GM23338 (cell line): ENCODE data around the gene APOL5. TPM values are rescaled to one million over a fixed set of nuclear protein-coding genes. Genes with fewer than 3 reads are reported as not detected.

Source experiments
- ATAC-seq: fragments of 200-7000 bp; cut with Tn5 transposase; 3 replicates; pipeline ENCODE4 v1.9.1; 2020
- DNase-seq: peaks from one replicate; pipeline ENCODE4 v3.0.0-alpha.2; 2015; ENCODE audit warnings: low spot score
- H2AFZ ChIP-seq: fragments of 200-600 bp; sonication (generic); 2 replicates; pipeline ENCODE4 v1.8.0; 2016; ENCODE audit warnings: antibody characterized with exemption, mild to moderate bottlenecking, moderate library complexity
- H3F3A ChIP-seq: fragments of 200-600 bp; sonication (generic); replicated peaks from 2 replicates; pipeline ENCODE4 v1.8.0; 2017; ENCODE audit warnings: antibody characterized with exemption, mixed run types, low read depth
- H3K27ac ChIP-seq: fragments of 200-600 bp; sonication (generic); 2 replicates; pipeline ENCODE4 v1.6.1; 2016; ENCODE audit warnings: low read depth
- H3K27me3 ChIP-seq: fragments of 200-600 bp; sonication (generic); 2 replicates; pipeline ENCODE4 v1.8.0; 2016; ENCODE audit warnings: mild to moderate bottlenecking, mixed run types, moderate library complexity; ENCODE audit not compliant: insufficient read depth
- H3K36me3 ChIP-seq: fragments of 200-600 bp; sonication (generic); 2 replicates; pipeline ENCODE4 v1.8.0; 2016; ENCODE audit warnings: mild to moderate bottlenecking; ENCODE audit not compliant: insufficient read depth
- H3K4me1 ChIP-seq: fragments of 200-600 bp; sonication (generic); 2 replicates; pipeline ENCODE4 v1.8.0; 2016; ENCODE audit warnings: mild to moderate bottlenecking, moderate library complexity; ENCODE audit not compliant: insufficient read depth
- H3K4me2 ChIP-seq: fragments of 200-600 bp; sonication (generic); 2 replicates; pipeline ENCODE4 v1.7.1; 2017; ENCODE audit warnings: mixed run types
- H3K4me3 ChIP-seq: fragments of 200-600 bp; sonication (generic); 2 replicates; pipeline ENCODE4 v1.6.1; 2016; ENCODE audit warnings: mixed run types
- H3K79me2 ChIP-seq: fragments of 200-600 bp; sonication (generic); replicated peaks from 2 replicates; pipeline ENCODE4 v1.8.0; 2017; ENCODE audit warnings: mild to moderate bottlenecking; ENCODE audit not compliant: insufficient read depth
- H3K9me2 ChIP-seq: fragments of 200-600 bp; sonication (generic); 2 replicates; pipeline ENCODE4 v1.8.0; 2017; ENCODE audit not compliant: insufficient read depth
- H4K20me1 ChIP-seq: fragments of 200-600 bp; sonication (generic); replicated peaks from 2 replicates; pipeline ENCODE4 v1.8.0; 2017; ENCODE audit warnings: mild to moderate bottlenecking; ENCODE audit not compliant: insufficient read depth
- H3K27ac Mint-ChIP-seq: 2 replicates; pipeline ENCODE4 v1.8.0; 2020; ENCODE audit warnings: inconsistent platforms, mild to moderate bottlenecking, moderate library complexity, mixed read lengths
- H3K27me3 Mint-ChIP-seq: 3 replicates; pipeline ENCODE4 v1.8.0; 2022; ENCODE audit warnings: low read depth, mild to moderate bottlenecking, moderate library complexity, mixed read lengths, inconsistent platforms; ENCODE audit not compliant: insufficient read depth, poor library complexity
- H3K36me3 Mint-ChIP-seq: 3 replicates; pipeline ENCODE4 v1.8.0; 2021; ENCODE audit warnings: low read depth, mild to moderate bottlenecking, inconsistent platforms, moderate library complexity, mixed read lengths
- H3K4me1 Mint-ChIP-seq: 3 replicates; pipeline ENCODE4 v1.8.0; 2020; ENCODE audit warnings: mild to moderate bottlenecking, inconsistent platforms, mixed read lengths
- H3K4me3 Mint-ChIP-seq: 3 replicates; pipeline ENCODE4 v1.8.0; 2021; ENCODE audit warnings: moderate library complexity, mild to moderate bottlenecking, inconsistent platforms, mixed read lengths
- H3K9me3 Mint-ChIP-seq: 3 replicates; pipeline ENCODE4 v1.8.0; 2020; ENCODE audit warnings: moderate library complexity, mild to moderate bottlenecking, inconsistent platforms, mixed read lengths
- CREB1 ChIP-seq: fragments of 250-450 bp; sonication (Bioruptor Pico); IDR thresholded peaks from 2 replicates; pipeline ENCODE4 v1.5.0; 2020; ENCODE audit warnings: low read depth, mild to moderate bottlenecking, moderate library complexity
- ETS1 ChIP-seq: IDR thresholded peaks from 2 replicates; pipeline ENCODE4 v1.6.1; 2016; ENCODE audit warnings: antibody characterized with exemption
- EZH2 ChIP-seq: fragments of 200-600 bp; sonication (generic); IDR thresholded peaks from one replicate; pipeline ENCODE4 v1.8.0; 2017; ENCODE audit warnings: antibody characterized with exemption, mild to moderate bottlenecking, low read depth; ENCODE audit not compliant: unreplicated experiment
- EZH2phosphoT487 ChIP-seq: fragments of 200-600 bp; sonication (generic); IDR thresholded peaks from one replicate; pipeline ENCODE4 v1.8.1; 2018; ENCODE audit warnings: antibody characterized with exemption; ENCODE audit not compliant: unreplicated experiment
- JUNB ChIP-seq: IDR thresholded peaks from one replicate; pipeline ENCODE4 v1.6.1; 2016; ENCODE audit warnings: antibody characterized with exemption; ENCODE audit not compliant: unreplicated experiment
- NANOG ChIP-seq: IDR thresholded peaks from 2 replicates; pipeline ENCODE4 v1.6.1; 2016; ENCODE audit warnings: antibody characterized with exemption, borderline replicate concordance
- POLR2AphosphoS5 ChIP-seq: IDR thresholded peaks from 2 replicates; pipeline ENCODE4 v1.6.1; 2016; ENCODE audit warnings: antibody characterized with exemption, low read depth
- STAT1 ChIP-seq: IDR thresholded peaks from one replicate; pipeline ENCODE4 v1.6.1; 2016; ENCODE audit warnings: antibody characterized with exemption; ENCODE audit not compliant: unreplicated experiment
- ZNF114 ChIP-seq: fragments of 250-450 bp; sonication (Bioruptor Pico); IDR thresholded peaks from 2 replicates; pipeline ENCODE4 v1.5.0; 2020; ENCODE audit warnings: mild to moderate bottlenecking, moderate library complexity
- ZNF331 ChIP-seq: fragments of 250-450 bp; sonication (Bioruptor Pico); IDR thresholded peaks from 2 replicates; pipeline ENCODE4 v1.5.0; 2020; ENCODE audit warnings: low read depth, mild to moderate bottlenecking, moderate library complexity
- ZNF462 ChIP-seq: fragments of 250-450 bp; sonication (Bioruptor Pico); IDR thresholded peaks from 2 replicates; pipeline ENCODE4 v1.5.0; 2020; ENCODE audit warnings: mild to moderate bottlenecking, moderate library complexity
- polyA plus RNA-seq: library from polyadenylated mRNA; unstranded; fragments of >200 nt; fragmentation: Nextera tagmentation; extraction: Ambion mirVana; gene quantifications from 2 replicates; pipeline ENCODE4 v1.2.1, GENCODE V29; 2016
- total RNA-seq: library from RNA; depleted of rRNA; stranded (reverse); fragments of >200 nt; shearing (Covaris generic); gene quantifications from 2 replicates; pipeline ENCODE4 v1.2.3, GENCODE V29; 2014
- TF ChIP-seq, protein P1 (sequence below), 2 experiments: fragments of 200-600 bp in 1 of 2; sonication (generic) in 1 of 2; conservative IDR thresholded peaks; 2 replicates each; pipeline versions ENCODE4 v1.5.1 to v1.6.1; 2016 to 2017; ENCODE audit warnings: antibody characterized with exemption in 2 of 2, low read depth in 2 of 2, mild to moderate bottlenecking in 2 of 2, moderate library complexity in 1 of 2
- TF ChIP-seq, protein P2 (sequence below): IDR thresholded peaks from one replicate; pipeline ENCODE4 v1.6.1; 2018; ENCODE audit warnings: antibody characterized with exemption; ENCODE audit not compliant: unreplicated experiment

Gene APOL5
- total and polyA plus RNA-seq, 2 experiments from 2014 or later, result not detected

DNA sequence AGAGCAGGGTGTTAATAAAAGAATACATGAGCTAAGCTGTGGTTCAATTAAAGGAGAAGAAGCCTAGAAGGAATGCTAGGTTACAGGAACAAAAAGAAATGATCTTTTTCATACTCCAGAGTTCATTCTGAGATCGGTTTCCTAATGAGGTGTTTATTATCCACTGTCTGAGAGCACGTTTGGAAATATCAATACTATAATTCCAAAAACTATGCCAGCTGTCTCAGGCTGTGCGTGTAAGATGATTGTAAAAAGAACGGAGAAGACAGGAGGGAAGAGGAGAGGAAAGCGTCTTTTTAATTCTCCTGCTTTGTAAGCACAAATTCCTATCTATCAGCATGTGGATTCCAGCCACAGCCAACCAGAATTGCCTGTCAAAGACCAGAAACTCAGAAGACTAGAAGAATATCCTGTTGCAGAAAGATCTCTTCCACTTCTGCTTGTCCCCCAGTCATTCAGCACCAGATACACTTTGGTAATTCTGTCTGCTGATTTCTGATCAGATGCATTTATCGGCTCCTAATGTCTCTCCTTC is 25.7 kb downstream of the APOL5 start:
- Histone ChIP-seq H3F3A (no peaks in the 10 kb centered on the region), H4K20me1 (0 out of 2 replicates have a peak, but pooled peaks cover 4% of the 10 kb centered on the region), H3K27ac (no peak overlapping the region), H2AFZ (no peak overlapping the region), H3K4me2 (no peak overlapping the region), H3K27me3 (no peaks in the 10 kb centered on the region), H3K36me3 (no peaks in the 10 kb centered on the region), H3K9me2 (no peaks in the 10 kb centered on the region), H3K4me3 (no peak overlapping the region), H3K79me2 (0 out of 2 replicates have a peak, but pooled peaks cover 3% of the 10 kb centered on the region), H3K4me1 (peaks cover 31% of the 10 kb centered on the region)
- Mint-ChIP-seq H3K4me1 (peaks cover 59% of the 10 kb centered on the region), H3K27ac (no peak overlapping the region), H3K27me3 (peaks cover 5% of the 10 kb centered on the region), H3K4me3 (no peak overlapping the region), H3K36me3 (peaks cover 29% of the 10 kb centered on the region), H3K9me3 (no peaks in the 10 kb centered on the region)
- ATAC-seq (no peak), DNase-seq (peak; percentile 37)
- TF ChIP-seq ZNF462 (CRISPR knock-in tag), result no peak
- TF ChIP-seq POLR2AphosphoS5, result no peak
- TF ChIP-seq EZH2phosphoT487, result no peak
- TF ChIP-seq JUNB, result no peak
- TF ChIP-seq CREB1 (CRISPR knock-in tag), result no peak
- no peak for TF ChIP-seq ZNF114
- no peak for TF ChIP-seq ETS1
- TF ChIP-seq, protein P1, sequence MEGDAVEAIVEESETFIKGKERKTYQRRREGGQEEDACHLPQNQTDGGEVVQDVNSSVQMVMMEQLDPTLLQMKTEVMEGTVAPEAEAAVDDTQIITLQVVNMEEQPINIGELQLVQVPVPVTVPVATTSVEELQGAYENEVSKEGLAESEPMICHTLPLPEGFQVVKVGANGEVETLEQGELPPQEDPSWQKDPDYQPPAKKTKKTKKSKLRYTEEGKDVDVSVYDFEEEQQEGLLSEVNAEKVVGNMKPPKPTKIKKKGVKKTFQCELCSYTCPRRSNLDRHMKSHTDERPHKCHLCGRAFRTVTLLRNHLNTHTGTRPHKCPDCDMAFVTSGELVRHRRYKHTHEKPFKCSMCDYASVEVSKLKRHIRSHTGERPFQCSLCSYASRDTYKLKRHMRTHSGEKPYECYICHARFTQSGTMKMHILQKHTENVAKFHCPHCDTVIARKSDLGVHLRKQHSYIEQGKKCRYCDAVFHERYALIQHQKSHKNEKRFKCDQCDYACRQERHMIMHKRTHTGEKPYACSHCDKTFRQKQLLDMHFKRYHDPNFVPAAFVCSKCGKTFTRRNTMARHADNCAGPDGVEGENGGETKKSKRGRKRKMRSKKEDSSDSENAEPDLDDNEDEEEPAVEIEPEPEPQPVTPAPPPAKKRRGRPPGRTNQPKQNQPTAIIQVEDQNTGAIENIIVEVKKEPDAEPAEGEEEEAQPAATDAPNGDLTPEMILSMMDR (conservative IDR thresholded peaks at IDR 0.05; ENCODE audit: low read depth in 2 of 2), result no peak
- no peak for TF ChIP-seq NANOG
- TF ChIP-seq ZNF331 (CRISPR knock-in tag), result no peak
- TF ChIP-seq STAT1, result no peak
- no peak for TF ChIP-seq EZH2
- TF ChIP-seq, protein P2, sequence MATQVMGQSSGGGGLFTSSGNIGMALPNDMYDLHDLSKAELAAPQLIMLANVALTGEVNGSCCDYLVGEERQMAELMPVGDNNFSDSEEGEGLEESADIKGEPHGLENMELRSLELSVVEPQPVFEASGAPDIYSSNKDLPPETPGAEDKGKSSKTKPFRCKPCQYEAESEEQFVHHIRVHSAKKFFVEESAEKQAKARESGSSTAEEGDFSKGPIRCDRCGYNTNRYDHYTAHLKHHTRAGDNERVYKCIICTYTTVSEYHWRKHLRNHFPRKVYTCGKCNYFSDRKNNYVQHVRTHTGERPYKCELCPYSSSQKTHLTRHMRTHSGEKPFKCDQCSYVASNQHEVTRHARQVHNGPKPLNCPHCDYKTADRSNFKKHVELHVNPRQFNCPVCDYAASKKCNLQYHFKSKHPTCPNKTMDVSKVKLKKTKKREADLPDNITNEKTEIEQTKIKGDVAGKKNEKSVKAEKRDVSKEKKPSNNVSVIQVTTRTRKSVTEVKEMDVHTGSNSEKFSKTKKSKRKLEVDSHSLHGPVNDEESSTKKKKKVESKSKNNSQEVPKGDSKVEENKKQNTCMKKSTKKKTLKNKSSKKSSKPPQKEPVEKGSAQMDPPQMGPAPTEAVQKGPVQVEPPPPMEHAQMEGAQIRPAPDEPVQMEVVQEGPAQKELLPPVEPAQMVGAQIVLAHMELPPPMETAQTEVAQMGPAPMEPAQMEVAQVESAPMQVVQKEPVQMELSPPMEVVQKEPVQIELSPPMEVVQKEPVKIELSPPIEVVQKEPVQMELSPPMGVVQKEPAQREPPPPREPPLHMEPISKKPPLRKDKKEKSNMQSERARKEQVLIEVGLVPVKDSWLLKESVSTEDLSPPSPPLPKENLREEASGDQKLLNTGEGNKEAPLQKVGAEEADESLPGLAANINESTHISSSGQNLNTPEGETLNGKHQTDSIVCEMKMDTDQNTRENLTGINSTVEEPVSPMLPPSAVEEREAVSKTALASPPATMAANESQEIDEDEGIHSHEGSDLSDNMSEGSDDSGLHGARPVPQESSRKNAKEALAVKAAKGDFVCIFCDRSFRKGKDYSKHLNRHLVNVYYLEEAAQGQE, result no peak
